GM18505 (cell line): ENCODE measurements around the gene PDE4A.

Experiments
- ATAC-seq: cut with Tn5 transposase; IDR thresholded peaks from one replicate; pipeline ENCODE4 v1.9.1; 2021; ENCODE audit not compliant: unreplicated experiment
- POLR2A ChIP-seq: IDR thresholded peaks from 4 replicates; pipeline ENCODE4 v1.6.1; 2011; ENCODE audit warnings: borderline replicate concordance; ENCODE audit not compliant: insufficient read depth, insufficient read length; ENCODE audit errors: extremely low read depth

Gene PDE4A

DNA sequence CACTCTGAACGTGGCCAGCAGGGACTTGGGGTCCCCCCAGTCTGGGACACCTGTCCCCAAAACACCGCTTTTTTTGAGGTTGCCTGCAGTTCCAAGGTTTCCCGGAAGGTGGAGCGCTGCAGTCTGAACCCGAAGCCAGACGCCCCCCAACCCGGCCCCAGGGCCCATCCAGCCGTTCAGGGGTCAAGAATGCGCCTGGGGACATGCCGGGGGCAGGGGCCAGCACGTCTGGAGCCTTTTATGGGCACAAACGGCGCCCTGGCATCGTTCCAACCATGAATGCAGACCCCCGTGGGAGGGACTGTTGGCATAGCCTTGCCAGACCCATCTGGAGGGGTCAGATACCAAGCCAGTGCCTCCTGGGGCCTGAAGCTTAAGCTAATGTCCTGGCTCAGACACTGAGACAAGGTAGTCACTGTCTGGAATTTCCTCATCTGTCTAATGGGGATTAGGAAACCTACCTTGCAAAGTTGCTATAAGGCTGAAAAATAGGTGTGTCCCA lies 90.0 kb downstream of the PDE4A start:
- no peak for TF ChIP-seq POLR2A
- ATAC-seq, result no peak

DNA sequence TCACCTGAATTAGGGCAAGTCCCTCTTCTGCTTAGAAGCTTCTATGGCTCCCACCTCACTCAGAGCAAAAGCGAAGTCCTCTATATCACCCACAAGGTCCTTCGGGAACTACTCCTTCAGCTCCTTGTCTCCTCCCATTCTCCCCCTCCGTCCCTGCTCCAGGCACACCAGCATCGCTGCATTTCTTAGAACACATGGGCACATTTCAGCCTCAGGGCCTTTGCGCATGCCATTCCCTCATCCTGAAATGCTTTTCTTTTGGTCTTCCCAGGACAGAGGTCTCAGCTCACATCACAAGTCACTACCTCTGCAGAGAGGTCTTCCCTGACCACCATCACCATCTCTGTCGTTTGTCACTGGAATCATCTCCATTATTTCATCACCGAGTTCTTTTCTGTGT lies 92.9 kb downstream of the PDE4A start:
- no peak for TF ChIP-seq POLR2A
- ATAC-seq, result no peak

DNA sequence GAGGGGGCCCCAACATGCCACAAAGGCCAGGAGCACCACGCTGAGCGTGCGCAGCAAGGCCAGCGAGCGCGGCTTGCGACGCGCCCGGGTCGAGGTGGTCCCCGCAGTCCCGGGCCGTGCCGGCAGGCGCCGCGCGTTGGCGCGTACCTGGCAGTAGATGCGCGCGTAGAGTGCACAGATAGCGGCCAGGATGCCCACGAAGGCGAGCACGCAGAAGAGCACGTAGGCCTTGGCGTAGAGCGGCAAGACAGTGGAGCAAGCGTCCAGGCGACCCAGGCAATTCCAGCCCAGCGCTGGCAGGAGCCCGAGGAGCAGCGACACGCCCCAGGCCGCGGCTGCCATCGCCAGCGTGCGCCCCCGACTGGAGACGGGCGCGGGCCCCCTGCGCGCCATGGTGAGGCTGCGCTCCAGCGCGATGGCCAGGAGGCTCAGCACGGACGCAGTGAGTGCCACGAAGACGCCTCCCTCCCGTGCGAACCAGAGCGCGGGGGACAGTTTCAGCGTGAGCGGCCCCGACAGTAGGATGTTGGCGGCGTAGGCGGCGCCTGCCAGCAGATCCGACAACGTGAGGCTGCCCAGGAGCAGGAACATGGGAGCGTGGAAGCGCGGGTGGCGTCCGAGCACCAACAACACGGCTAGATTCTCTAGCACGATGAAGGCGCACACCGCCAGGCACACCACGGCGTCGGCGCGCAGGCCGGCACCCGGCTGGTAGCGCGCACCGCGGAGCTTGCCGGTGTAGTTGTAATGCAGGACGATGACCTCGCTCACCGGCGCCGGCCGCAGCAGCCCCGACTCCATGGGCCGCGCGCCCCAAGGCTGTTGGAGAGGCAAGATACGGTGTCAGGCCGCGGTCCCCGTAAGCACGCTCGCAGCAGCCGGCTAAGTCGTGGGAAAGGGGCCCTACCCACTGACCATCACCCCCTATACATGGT lies 94.1 kb downstream of the PDE4A start:
- no peak for ATAC-seq
- TF ChIP-seq POLR2A, result no peak

- no peak for TF ChIP-seq POLR2A
- no peak for ATAC-seq
These were observed 95.7 kb downstream of the PDE4A start for GRCh38 chr19:10516064-10516385.

- no peak for ATAC-seq
- no peak for TF ChIP-seq POLR2A
These were observed 96.4 kb downstream of the PDE4A start for GRCh38 chr19:10516671-10517286.

- TF ChIP-seq POLR2A, result no peak
- ATAC-seq, result no peak
These were observed 97.0 kb downstream of the PDE4A start, which contains the start of gene S1PR5 for GRCh38 chr19:10517361-10517759. S1PR5 (minus strand) TSS chr19:10517447; CDS start chr19:10515011, 2,436 bp downstream.

DNA sequence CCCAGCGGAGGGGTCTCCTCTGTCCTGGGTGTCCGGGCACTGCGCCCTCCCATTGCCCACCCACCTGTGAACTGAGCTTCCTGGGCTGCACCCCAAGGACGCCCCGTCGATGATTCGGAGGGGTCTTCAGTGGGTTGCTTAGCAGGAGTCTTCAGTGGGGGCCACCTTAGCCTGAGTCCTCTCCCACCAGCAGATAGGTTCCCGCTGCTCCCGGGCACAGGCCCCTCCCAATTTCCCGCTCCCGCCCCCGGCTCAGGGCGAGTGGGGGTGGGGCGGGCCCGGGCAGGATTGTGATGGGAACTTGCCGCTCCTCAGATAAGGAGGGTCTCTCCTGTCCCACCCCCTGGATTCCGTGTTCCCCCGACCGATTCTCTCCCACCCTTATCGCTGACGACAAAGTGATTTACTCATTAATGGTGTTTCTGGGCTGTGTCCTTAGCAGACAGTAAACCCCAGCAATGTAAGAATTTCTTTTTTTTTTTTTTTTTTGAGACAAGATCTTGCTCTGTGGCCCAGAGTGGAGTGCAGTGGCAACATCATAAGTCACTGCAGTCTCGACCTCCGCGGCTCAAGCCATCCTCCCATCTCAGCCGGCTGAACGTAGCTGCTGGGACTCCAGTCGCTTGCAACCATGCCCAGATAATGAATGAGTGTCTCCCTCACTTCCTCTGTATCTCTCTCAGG lies 97.6 kb downstream of the PDE4A start:
- no peak for TF ChIP-seq POLR2A
- no peak for ATAC-seq

- no peak for ATAC-seq
- TF ChIP-seq POLR2A, result no peak
These were observed 98.4 kb downstream of the PDE4A start for GRCh38 chr19:10518444-10519361.
